NCI-H524 (cell line): ENCODE measurements around the gene FYB2.
A peak's percentile ranks its signal among the peaks of the same experiment; 100 is the strongest.
"Not testable (repeated sequence)": the region's sequence is repeated elsewhere in the genome, so short reads cannot be mapped to it uniquely, and the experiment has no call there.

Source experiments
- DNase-seq, 2 experiments: peaks; one replicate each; lab custom pipeline; 2025; lab: John Stamatoyannopoulos, UW

The FYB2 gene

DNA sequence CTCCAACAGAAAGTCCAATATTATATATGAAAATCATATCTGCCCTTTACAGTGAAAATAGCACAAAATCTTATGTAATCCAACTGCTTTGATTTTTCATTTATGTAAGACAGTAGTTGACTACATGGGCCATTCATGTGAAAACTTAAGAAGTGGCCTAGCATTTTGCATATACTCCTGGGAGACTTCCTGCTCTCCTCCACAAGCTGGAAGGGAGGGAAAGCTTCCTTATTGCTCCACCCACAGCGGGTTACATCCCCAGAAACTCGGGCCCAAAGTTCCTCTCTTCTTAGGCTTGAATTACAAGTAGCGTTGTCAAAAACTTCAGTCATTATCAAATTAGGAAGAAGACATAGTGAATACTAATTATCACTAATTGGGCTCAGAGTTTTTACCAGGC is 29.2 kb downstream of the FYB2 start:
- no peak for DNase-seq

DNA sequence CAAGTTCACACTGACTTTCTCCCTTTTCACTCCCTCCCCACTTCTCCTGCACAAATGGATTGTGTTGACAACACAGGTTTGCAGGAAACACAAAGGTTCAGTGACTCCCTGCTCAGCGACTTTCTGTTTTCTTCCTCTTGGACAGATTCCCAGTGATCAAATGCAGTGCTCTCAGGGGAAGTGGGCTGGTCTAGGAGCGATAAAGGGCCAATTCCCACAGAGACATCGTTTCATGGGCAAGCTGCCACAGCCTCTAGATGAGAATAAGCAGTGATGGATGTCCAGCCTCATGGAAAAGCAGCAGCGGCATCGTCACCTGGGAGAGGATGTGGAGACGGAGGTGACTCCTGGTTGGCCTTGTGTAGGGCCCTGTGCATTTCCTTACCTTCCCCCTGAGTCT is 30.6 kb downstream of the FYB2 start:
- DNase-seq, result no peak

DNA sequence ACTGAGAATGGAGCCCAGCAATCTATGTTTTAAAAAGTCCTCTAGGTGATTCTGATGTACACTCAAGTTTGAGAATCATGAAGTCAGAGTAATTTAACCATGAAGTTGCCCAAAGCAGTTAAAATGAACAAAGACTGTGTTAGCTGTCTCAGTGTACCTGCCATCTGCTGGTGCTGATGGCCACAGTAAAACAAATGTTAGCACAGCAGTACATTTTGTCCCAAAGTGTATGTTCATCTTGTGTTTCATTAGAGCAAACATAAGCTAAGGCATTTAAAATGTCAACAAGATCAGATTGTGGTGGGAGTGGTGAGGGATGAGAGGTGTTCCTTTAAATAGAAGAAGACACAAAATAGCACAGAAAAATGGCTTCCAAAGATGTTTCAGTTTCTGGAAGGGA is 31.1 kb downstream of the FYB2 start:
- no peak for DNase-seq

DNA sequence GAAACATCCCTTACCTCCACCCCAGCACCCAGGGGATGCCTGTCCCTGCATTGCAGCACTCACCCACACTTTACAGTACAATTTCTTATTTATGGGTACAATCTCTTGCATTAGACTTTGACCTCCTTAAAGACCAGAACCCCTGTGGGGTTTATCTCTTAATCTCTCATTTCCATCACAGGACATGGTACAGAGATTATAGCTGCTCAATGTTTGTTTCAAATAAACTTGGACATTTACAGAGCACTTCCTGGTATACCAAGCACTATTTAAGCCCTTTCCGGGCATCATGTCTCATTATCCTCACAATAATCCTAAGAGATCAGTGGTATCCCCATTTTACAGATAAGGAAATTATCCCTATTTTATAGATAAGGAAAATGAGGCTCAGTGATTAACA is 31.9 kb downstream of the FYB2 start:
- DNase-seq, result no peak

DNA sequence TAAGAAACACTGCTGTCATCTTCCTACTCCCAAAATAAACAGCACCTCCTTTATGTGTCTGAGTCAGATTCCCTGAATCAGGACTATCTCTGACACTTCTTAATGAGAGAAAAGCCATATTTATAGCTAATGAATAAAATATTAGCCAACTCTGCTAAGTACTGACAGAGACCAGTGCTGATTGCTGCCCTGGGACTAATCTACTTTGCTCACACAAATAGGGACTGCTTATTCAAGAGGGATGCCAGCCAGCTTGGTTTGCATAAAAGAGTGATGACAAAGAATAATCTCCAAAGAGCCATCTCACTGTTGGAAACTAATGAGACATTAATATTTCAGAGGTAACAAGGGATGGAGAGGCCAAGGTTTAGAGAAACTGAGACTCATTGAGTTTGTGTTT is 36.4 kb downstream of the FYB2 start:
- DNase-seq, result no peak

DNA sequence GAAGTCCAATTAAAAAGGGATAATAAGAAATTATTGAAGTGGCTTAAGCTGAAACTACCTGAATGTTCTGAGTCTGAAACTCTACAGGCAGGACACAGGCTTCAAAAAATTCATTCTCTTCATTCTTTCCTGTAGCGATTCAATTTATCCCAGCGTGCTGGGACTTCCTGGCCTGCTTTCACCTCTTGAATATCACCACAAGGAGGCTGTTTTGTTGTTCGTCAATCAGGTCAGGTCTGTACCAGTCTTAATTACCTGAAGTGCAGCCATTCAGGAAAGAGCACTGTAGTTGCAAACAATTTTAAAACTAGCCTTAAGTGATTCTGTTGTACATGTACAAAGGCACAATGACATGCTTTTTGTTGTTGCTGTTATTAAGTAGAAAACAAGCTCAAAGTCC is 38.4 kb downstream of the FYB2 start:
- DNase-seq, result no peak

DNA sequence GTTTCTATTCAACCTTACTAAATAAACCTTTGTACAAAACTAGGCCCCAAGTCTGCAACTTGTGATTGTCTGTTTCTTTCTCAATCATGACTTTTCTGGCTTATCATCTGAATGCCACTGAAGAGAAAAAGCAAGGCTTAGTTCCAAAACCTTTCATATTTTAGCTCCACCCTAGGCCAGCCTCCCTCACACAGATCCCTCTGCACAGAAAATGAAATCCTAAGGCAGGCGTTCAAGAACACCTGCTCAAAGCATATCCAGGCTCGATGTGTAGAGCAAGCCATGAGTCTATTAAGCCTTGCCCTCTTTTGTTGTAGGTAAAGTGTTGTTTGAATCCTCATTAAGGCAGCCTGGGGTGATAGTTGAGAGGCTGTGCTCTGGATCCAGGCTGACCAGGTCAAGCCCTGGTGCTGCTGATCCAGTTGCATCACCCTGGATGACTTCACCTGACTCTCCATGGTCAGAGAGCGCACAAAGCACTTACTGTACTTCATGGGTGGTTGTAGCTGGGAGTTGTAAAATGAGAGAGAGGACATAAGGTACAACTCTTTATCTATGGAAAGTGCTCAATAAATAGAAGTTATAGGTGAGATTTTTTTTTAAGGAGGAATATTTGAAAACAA is 39.0 kb downstream of the FYB2 start:
- no peak for DNase-seq

DNA sequence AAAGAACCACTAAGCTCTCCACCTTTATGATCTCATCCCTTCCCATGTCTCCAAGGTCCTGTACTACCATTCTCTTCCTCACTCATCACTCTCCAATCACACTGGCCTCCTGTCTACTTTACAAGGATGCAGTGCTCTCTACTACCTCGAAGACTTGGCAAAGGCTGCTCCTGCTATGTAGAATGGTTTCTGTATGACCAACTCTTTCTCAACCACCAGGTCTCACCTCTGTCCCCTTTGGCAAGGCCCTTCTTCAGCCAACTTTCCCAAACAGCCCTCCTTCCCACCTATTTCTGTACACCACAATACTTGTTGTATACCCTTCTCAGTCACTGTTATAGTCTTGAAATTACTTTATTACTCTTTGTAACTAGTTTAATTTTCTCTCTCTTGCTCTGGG is 41.2 kb downstream of the FYB2 start:
- DNase-seq, result no peak

DNA sequence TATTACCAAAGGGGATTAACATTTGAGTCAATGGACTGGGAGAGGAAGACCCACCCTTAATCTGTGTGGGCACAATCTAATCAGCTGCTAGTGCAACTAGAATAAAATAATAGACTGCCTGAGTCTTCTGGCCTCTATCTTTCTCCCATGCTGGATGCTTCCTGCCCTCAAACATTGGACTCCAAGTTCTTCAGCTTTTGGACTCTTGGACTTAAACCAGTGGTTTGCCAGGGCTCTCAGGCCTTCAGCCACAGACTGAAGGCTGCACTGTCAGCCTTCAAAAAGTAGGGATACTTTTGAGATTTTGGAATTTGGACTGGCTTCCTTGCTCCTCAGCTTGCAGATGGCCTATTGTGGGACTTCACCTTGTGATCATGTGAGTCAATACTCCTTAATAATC is 44.5 kb downstream of the FYB2 start:
- not testable (repeated sequence) for DNase-seq

DNA sequence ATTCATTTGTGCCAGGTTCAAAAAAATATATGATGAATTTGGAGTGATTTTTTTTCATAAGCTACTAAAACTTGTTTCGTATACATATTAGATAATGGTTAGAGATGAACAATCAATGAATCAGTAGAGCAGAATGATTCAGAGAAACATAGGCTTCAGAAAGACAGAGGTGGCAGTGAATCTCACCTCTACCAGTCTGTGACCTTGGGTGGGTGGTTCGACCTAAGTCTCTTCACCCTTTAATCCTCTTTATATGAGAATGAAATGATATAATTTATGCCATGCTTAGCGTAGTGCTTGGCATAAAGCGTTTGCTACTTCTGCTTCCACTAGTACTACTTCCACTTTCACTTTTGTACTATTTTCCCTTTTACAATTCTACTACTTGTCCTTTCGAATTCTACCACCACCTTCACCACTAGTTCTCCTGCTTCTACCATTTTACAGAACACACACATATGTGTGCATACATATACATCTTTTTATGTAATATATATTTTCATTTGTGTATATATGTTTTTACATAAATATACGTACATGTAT is 45.1 kb downstream of the FYB2 start:
- DNase-seq, result no peak

DNA sequence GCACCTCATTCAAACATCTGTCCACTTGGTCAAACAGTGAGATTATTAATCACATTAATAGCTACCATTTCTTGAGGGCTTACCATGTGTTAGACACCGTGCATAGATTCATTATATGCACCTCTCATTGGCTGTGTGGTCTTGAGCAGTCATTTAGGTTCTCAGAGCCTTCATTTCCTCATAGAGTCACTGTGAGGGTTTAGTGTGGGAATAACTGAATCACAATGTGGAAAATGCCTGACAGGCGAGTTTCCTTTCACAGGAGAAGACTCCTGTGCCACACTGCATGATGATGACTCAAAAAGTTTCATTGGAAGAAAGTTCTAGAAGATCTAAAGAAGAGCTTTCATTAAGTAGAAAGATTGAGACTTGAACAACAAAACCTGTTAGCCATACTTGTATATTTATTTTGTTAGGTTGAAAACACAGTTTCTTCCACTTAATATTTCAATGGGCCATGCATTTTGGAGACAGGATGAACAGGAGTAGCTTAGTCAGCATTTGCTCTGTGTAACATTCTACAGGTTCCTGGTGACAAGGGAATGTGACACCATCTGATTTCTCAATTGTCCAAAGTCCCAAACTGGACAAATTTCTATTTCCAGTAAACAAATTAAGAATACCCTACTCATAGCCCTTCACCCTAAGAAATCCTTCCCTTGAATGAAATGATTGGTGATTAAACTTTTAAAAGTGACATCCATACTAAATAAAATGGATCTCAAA is 45.7 kb downstream of the FYB2 start:
- DNase-seq, result peak in 1 of 2 experiments; percentile 11

DNA sequence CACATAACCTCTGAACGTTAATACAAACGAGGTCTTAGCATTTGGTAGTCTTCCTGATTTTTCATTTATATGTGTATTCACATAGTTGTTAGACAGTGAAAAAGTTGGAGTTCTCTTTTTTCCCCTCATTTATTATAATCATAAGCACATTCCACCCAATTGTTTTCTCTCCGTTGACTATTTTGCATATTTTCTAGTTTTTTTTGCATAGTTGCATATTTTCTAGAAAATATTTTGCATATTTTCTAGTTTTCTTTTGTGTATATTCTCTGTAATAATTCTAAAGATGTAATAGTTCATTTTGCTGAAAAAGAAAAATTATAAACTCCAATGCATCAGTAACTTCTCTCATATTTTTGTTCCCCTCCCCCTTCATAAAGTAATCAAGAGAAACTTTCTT is 47.5 kb downstream of the FYB2 start:
- DNase-seq, result no peak

DNA sequence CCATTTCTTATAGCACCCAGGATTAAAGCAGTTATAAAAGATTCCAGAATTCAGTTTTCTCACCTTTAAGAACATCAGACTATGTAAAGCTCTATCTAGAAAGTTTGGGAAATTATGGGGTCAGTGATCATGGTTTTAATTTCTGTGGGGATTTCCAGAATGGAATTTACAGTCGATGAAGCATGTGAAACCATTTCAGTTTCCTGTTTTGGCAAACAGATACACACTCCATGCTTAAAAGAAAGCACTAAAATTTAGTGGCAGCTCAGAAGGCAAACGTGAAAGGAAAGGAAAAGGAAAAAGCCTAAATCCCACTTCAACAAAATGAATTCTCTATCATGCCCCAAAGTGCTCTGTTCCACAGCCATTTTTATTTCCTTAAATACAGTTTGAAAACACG is 60.4 kb downstream of the FYB2 start:
- DNase-seq, result no peak

DNA sequence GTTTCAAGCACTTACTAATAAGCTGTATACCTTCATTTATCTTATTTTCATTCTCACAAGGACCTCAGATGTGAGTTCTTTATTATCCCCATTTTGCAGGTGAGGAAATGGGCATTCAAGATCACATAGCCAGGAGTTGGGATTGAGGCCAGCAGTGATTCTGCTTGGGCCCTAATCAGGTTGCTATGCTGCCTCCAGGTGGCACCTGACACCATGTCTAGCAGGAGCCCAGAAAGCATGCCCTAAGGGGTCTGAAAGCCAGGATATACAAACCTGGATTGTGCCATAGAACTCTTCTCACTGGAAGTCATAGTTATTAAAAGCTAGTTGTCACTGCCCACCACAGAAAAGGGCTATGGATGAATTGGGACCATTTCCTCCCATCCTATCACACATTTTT is 61.1 kb downstream of the FYB2 start:
- peak in 1 of 2 experiments; percentile 11 for DNase-seq

DNA sequence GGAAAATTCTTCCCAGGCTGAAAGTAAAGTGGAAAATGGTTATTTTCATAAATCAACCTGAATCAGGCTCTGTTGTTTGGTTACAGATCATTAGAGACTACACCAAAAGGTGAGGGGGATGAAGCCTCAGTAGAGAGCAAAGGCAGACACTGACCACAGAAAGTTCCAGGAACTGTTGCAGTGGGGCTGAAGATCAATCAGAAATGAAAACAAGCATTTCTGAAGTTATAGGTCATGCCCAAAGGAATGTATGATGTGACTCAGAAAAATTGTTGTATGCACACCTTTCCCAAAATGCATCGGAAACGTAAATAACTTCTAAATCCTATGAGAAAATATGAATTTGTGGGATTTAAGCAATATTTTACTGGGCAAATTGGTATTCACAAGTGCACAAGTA is 63.3 kb downstream of the FYB2 start:
- no peak for DNase-seq

DNA sequence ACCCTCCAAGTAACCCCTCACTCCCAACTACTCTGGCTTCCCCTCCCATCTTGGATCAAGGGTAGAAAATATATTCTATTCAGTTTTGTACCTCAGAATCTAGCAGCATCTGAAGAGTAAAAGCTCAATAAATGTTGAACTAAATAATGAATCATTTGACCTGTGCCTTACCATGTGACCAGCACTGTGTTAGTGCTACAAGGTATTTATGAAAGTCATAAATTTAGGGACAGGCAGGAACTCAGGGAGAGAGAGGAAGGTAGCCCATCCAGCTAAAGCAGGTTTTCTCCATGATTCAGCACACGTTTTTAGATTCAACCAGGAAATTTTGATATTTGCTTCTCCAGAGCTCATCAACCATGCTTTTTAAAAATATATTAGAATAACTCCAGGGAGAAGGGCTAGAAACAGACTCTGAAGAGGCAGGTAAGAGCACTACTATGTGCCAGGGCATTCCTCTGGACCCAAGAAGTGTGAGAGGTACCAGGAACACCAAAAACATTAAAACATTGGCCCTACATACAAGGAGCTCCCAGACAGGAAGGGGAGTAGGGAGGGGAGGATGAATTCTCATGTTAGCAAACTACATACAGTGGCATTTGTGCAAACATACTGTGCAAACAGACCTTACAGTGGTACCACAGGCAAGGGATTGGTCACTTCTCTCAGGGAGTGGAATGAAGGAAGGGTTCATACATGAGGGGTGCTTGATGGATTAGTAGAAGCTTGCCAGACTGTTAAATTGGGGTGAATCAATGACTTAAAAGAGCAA is 64.3 kb downstream of the FYB2 start:
- no peak for DNase-seq

DNA sequence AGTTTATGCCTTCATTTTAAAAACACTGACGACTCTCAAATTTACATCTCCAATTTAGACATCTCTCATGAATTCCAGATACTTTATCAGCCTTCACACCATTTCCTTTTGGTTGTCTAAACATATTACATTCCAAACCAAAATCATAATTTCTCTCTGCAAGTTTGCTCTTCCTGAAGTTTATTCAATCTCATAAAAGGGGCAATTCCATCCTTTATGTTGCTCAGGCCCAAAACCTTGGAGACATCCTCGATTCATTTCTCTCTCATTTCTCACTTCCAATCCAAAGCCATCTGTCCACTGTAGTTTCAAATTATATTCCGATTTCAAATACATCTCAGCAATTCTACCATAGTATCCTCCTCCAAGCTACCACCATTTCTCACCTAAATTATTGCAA is 74.0 kb downstream of the FYB2 start:
- no peak for DNase-seq

DNA sequence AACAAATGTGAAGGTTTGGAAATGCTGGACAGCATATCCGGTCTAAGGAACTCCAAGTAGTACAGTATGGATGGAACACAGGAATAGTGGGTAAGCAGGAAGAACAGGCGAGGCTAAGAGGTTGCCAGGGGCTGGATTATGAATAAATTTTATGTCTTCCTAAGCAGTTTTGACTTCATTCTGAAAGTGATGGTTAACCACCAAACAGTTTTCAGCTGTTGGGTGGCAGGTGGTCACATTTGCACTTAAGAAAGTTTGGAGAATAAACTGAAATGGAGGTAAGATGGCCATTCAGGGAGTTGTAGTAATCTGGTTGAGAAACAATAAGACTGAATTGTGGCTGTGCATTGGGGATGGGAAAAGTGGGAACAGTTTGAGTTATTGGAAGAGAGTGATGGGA is 90.2 kb downstream of the FYB2 start:
- DNase-seq, result no peak

DNA sequence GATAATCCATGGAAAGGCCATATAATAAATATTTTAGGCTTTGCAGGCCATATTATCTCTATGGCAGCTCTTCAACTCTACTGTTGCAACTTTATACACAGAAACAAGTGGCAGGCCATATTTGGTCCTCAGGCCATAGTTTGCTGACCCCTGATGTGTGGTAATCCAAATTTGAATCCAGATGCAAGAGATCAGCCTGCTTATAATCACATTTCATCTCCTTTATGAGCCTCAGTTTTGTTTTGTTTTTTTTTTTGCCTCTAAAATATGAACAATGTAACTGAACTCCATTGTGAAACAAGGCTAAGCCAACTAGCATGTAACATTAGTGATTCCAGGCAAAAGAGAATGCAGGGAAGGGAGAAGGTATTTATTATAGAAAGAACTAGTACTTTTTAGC is 92.5 kb downstream of the FYB2 start:
- no peak for DNase-seq

DNA sequence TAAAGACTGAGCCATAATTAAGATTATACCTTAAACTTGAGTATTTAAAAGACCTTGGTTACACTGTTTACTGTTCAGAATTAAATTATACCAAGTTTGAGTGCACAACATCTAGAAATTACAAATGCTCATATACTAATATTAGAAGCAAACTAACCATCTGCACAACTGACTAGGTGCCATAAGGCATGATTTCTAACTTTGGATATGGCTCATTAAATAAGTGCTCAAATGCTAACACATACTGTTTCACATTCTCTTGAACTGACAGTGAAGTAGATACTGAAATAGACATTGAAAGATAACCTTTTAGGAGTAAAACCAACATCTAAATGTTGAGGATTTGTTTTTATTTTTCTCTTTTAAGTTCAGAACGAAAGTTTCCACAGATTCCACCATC is 100.0 kb downstream of the FYB2 start:
- DNase-seq, result no peak

DNA sequence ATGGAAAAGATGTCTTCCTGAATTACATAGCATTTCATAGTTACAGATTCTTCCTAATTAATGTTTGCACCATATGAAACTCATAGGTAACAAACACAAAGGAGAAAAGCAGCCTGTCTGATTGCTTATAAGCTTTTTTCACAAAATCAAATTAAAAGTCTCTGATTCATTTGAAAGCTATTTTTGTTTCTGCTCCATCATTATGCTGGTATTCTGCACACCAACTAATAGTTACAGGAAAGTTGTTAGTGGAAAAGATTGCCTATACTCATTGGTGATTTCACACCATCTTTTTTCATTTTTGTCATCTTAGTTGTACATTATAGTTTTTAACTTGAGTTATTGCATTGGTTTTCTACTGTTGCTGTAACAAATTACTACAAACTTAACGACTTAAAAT is 104.0 kb downstream of the FYB2 start:
- no peak for DNase-seq

DNA sequence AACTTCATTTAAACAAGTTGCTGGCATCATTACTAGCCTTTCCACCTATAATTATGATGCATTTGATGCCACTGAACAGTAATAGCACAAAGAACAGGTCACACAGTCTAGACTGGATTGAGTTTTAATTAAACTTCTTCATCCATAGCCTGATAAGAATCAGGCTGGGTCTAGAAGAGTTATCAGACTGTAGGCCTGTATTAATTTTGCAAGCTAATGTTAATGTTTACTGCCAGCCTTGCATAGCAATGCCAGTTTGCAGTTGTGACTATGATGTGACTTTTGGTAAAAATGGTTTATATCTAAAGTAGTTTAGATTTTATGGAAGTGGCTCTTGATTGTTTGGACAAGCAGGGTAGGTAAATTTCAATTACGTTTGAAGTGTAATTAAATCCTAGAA is 106.1 kb downstream of the FYB2 start:
- no peak for DNase-seq

DNA sequence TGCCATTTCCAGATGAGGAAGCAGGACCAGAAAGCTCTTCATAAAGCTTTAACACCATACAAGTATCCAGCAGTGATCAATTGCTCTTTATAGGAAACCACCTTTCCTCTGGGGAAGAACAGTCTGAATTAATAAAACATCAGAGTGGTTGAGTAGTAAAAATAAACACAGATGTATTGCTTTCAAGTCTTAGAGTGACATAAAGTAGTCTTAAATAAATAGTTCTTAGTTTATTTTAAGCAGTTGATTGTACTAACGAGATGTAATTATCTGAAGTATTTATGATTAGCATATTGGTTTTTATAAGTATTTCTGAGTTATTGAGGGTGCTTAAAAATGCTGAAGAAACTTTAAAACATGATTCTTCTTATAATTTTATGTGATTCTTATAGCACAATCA is 107.1 kb downstream of the FYB2 start:
- no peak for DNase-seq
